Tibial artery (tissue), 4 donors: ENCODE results near the gene EDIL3.

Experiments used
- DNase-seq, 2 donors: peaks; one replicate each; pipeline ENCODE4 v3.0.0-alpha.2; 2019
- H3K27ac ChIP-seq, 2 donors: fragments of 200-600 bp; sonication (generic) in 1 of 2; 1 replicate in 1 of 2; 2 replicates in 1 of 2; pipeline ENCODE4 v1.5.1; 2018 to 2019; ENCODE audit warnings: mild to moderate bottlenecking in 1 of 2
- H3K27me3 ChIP-seq, 2 donors: fragments of 200-600 bp; sonication (generic) in 1 of 2; one replicate each; pipeline versions ENCODE4 v1.5.1 to v1.6.0; 2016 to 2019
- H3K36me3 ChIP-seq, 3 donors: fragments of 200-600 bp; sonication (generic) in 2 of 3; one replicate each; pipeline ENCODE4 v1.5.1; 2016 to 2019; ENCODE audit warnings: mild to moderate bottlenecking in 2 of 3
- H3K4me1 ChIP-seq, 4 donors: fragments of 200-600 bp; sonication (generic) in 2 of 4; 1 replicate in 3 of 4; 2 replicates in 1 of 4; pipeline ENCODE4 v1.5.1; 2016 to 2019
- H3K4me3 ChIP-seq, 2 donors: fragments of 200-600 bp; sonication (generic) in 1 of 2; 1 replicate in 1 of 2; 2 replicates in 1 of 2; pipeline ENCODE4 v1.5.1; 2018 to 2019; ENCODE audit warnings: mild to moderate bottlenecking in 2 of 2
- H3K9me3 ChIP-seq, 3 donors: fragments of 200-600 bp; sonication (generic) in 1 of 3; one replicate each; pipeline ENCODE4 v1.5.1; 2016 to 2019
- CTCF ChIP-seq, 2 experiments: fragments of 200-600 bp in 1 of 2; fragments of 450-650 bp in 1 of 2; IDR thresholded peaks; one replicate each; pipeline ENCODE4 v1.5.1; 2017 to 2019; ENCODE audit warnings: antibody characterized with exemption in 2 of 2, mild to moderate bottlenecking in 1 of 2, moderate library complexity in 1 of 2
- intact Hi-C: fragments of 100-400 bp; cut with DNase I; formaldehyde crosslinking; loops from one replicate; pipeline ENCODE4 v1.15.0; 2023; ENCODE audit warnings: low total_unique reads

The EDIL3 gene

GRCh38 chr5:84059672-84060071 is 325.0 kb downstream of the EDIL3 start:
- Histone ChIP-seq H3K9me3 (no peaks in the 10 kb centered on the region), H3K4me3 (no peak overlapping the region), H3K27me3 (no peaks in the 10 kb centered on the region), H3K27ac (no peak overlapping the region), H3K36me3 (peaks cover 0 to 25% (median 11%) of the 10 kb centered on the region in 3 donors), H3K4me1 (no peaks in the 10 kb centered on the region)
- no peak for TF ChIP-seq CTCF (IDR thresholded peaks at IDR 0.05)
- no peak for DNase-seq
- intact Hi-C loops, result no loop called here

- H3K9me3 ChIP-seq, result no peaks in the 10 kb centered on the region
- no peak overlapping the region for H3K27ac ChIP-seq
- H3K27me3 ChIP-seq, result no peaks in the 10 kb centered on the region
- TF ChIP-seq CTCF (IDR thresholded peaks at IDR 0.05), result no peak
- DNase-seq, result no peak
- H3K4me1 ChIP-seq, result no peaks in the 10 kb centered on the region
- no peak overlapping the region for H3K4me3 ChIP-seq
- peaks cover 0 to 25% (median 11%) of the 10 kb centered on the region in 3 donors for H3K36me3 ChIP-seq
- intact Hi-C loops, result no loop called here
Measured at GRCh38 chr5:84058561-84058960, 326.1 kb downstream of the EDIL3 start.

- Histone ChIP-seq H3K4me3 (no peak overlapping the region), H3K27me3 (no peaks in the 10 kb centered on the region), H3K36me3 (peaks cover 0 to 21% (median 11%) of the 10 kb centered on the region in 3 donors), H3K9me3 (no peaks in the 10 kb centered on the region), H3K4me1 (no peaks in the 10 kb centered on the region), H3K27ac (no peak overlapping the region)
- no peak for TF ChIP-seq CTCF (IDR thresholded peaks at IDR 0.05)
- no peak for DNase-seq
- intact Hi-C loops, result no loop called here
Measured at GRCh38 chr5:84057211-84057610, 327.5 kb downstream of the EDIL3 start.

GRCh38 chr5:84045964-84046363 is 338.7 kb downstream of the EDIL3 start:
- Histone ChIP-seq H3K4me3 (no peak overlapping the region), H3K4me1 (peaks cover 0 to 16% (median 0%) of the 10 kb centered on the region in 4 donors), H3K27me3 (no peaks in the 10 kb centered on the region), H3K9me3 (peaks cover 0 to 7% (median 5%) of the 10 kb centered on the region in 3 donors), H3K36me3 (peaks cover 0 to 6% (median 5%) of the 10 kb centered on the region in 3 donors), H3K27ac (no peak overlapping the region)
- TF ChIP-seq CTCF (IDR thresholded peaks at IDR 0.05), result no peak
- intact Hi-C loops, result no loop called here
- DNase-seq, result no peak

GRCh38 chr5:84036842-84037241 is 347.8 kb downstream of the EDIL3 start:
- Histone ChIP-seq H3K27ac (no peak overlapping the region), H3K9me3 (no peaks in the 10 kb centered on the region), H3K36me3 (no peaks in the 10 kb centered on the region), H3K4me3 (no peak overlapping the region), H3K27me3 (no peaks in the 10 kb centered on the region), H3K4me1 (peaks cover 0 to 12% (median 0%) of the 10 kb centered on the region in 4 donors)
- TF ChIP-seq CTCF (IDR thresholded peaks at IDR 0.05), result no peak
- DNase-seq, result no peak
- intact Hi-C loops, result no loop called here

DNA sequence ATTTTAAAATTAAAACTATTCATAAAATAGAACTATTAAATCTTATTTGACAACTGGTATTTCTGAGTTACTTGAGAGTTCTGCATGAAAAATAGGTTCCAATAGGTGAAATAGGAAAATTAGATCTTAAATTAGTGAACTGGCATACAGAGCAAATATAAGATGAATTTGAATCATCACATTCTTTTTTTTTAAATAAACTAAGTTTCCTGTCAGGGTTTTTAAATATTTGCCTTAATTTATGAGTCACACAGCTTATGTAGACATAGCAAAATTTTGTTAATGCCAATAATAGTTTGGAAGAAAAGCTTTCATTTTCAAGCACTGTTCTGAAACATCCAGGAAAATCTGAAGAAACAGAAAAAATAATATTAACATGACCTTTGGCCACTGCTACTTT is 352.4 kb downstream of the EDIL3 start:
- DNase-seq, result no peak
- no peak for TF ChIP-seq CTCF (IDR thresholded peaks at IDR 0.05)
- Histone ChIP-seq H3K9me3 (no peaks in the 10 kb centered on the region), H3K27ac (no peak overlapping the region), H3K4me3 (no peak overlapping the region), H3K27me3 (no peaks in the 10 kb centered on the region), H3K36me3 (no peaks in the 10 kb centered on the region), H3K4me1 (peaks cover 0 to 20% (median 0%) of the 10 kb centered on the region in 4 donors)
- intact Hi-C loops, result no loop called here
